Psoas muscle (tissue), 8 donors: ENCODE results near the gene JADE2. TPM values are rescaled to one million over a fixed set of nuclear protein-coding genes. Genes with fewer than 3 reads are reported as not detected.

ENCODE experiments used
- ATAC-seq, 4 donors: fragments of 200-7000 bp; cut with Tn5 transposase; one replicate each; pipeline ENCODE4 v1.9.1; 2020; ENCODE audit warnings: moderate library complexity in 3 of 4, mild to moderate bottlenecking in 2 of 4
- DNase-seq, 2 donors: peaks; one replicate each; pipeline ENCODE4 v3.0.0-alpha.2; 2020
- H3K27ac ChIP-seq: fragments of 200-600 bp; one replicate; pipeline ENCODE4 v1.8.0; 2022
- H3K27me3 ChIP-seq, 3 donors: fragments of 200-600 bp in 1 of 3; one replicate each; pipeline versions ENCODE4 v1.6.1 to v1.8.0; 2013 to 2022; ENCODE audit warnings: low read length in 2 of 3, mild to moderate bottlenecking in 2 of 3, moderate library complexity in 1 of 3; ENCODE audit not compliant: insufficient read depth in 3 of 3
- H3K36me3 ChIP-seq, 2 donors: fragments of 200-600 bp in 1 of 2; one replicate each; pipeline versions ENCODE4 v1.6.1 to v1.8.0; 2013 to 2022; ENCODE audit warnings: low read depth in 1 of 2, mild to moderate bottlenecking in 1 of 2, moderate library complexity in 1 of 2; ENCODE audit not compliant: insufficient read depth in 1 of 2
- H3K4me1 ChIP-seq: fragments of 200-600 bp; one replicate; pipeline ENCODE4 v1.8.0; 2022
- H3K4me3 ChIP-seq: fragments of 200-600 bp; one replicate; pipeline ENCODE4 v1.8.0; 2022; ENCODE audit warnings: mild to moderate bottlenecking
- H3K9me3 ChIP-seq: fragments of 200-600 bp; one replicate; pipeline ENCODE4 v1.8.0; 2022
- WGBS, 3 donors: extraction: QIAGEN DNeasy Blood & Tissue Kit; methylation state at CpG; one replicate each; pipeline versions ENCODE4 v1.1.6 to v1.1.7; 2013; 5-methylcytosine and 5-hydroxymethylcytosine counted together
- intact Hi-C, 2 donors: fragments of 100-400 bp; cut with DNase I; formaldehyde crosslinking; loops; one replicate each; pipeline versions ENCODE4 v1.11.0 to v1.14.2; 2022
- polyA plus RNA-seq, 3 donors: library from polyadenylated mRNA; stranded (reverse); fragments of 200-250 nt; gene quantifications; one replicate each; pipeline ENCODE4 v1.2.3, GENCODE V29; 2013
- total RNA-seq, 4 donors: library from RNA; stranded (reverse); fragmentation: NEBNext Ultra II Directional in 2 of 4; extraction: Animal tissue kit (Norgen Biotek cat#: 25700) in 2 of 4; gene quantifications; one replicate each; pipeline versions ENCODE4 v1.2.1 to v1.2.4, GENCODE V29; 2021 to 2023
- TF ChIP-seq, protein P1 (sequence below): fragments of 200-600 bp; IDR thresholded peaks from one replicate; pipeline ENCODE4 v1.8.0; 2022; ENCODE audit warnings: antibody characterized with exemption
- donor health status: healthy with polysubstance abuse.
- donor health status: DM: no; HTN: no; CAD: no; lungs with moderate emphysema.
- donor health status: Bipolar disorder and iron deficiency.
- donor health status: healthy.
- donor health status: DM: yes; HTN: yes; CAD: no.
- donor health status: DM: no; HTN: no; CAD: no.
- donor health status: DM: no; HTN: no; CAD: no.
- donor health status: DM: yes; HTN: yes; CAD: no.

JADE2 gene
- total and polyA plus RNA-seq, 7 donors = 5.0 to 15.1 (median 10.1) TPM

DNA sequence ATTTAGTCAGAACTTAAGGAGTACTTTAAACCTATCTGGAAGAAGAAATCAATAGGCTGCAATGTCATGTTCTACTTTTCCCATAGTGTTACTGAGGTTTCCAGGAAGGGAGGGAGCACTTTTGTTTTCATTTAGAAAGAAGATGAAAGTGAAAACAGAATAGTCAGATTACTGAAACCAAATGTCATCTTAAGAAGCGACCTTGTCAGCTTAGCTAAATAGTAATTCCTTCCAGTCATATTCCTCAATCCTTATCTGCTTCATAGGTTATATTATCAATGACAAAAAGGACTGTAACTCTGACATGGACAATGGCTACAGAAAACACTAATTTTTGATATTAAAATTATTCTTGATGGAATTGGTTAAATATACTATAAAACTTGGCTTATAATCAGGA, 79.4 kb downstream of the JADE2 start:
- WGBS, 3 donors = 88 to 94% (median 92%) methylated on average over 1 of the region's 1 CpG
- TF ChIP-seq, protein P1, sequence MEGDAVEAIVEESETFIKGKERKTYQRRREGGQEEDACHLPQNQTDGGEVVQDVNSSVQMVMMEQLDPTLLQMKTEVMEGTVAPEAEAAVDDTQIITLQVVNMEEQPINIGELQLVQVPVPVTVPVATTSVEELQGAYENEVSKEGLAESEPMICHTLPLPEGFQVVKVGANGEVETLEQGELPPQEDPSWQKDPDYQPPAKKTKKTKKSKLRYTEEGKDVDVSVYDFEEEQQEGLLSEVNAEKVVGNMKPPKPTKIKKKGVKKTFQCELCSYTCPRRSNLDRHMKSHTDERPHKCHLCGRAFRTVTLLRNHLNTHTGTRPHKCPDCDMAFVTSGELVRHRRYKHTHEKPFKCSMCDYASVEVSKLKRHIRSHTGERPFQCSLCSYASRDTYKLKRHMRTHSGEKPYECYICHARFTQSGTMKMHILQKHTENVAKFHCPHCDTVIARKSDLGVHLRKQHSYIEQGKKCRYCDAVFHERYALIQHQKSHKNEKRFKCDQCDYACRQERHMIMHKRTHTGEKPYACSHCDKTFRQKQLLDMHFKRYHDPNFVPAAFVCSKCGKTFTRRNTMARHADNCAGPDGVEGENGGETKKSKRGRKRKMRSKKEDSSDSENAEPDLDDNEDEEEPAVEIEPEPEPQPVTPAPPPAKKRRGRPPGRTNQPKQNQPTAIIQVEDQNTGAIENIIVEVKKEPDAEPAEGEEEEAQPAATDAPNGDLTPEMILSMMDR = no peak
- H3K27ac ChIP-seq = peak overlapping the region; percentile 26

GRCh38 chr5:134606726-134607125, 81.3 kb downstream of the JADE2 start:
- 81 to 84% (median 81%) methylated on average over 5 of the region's 5 CpGs for WGBS, 3 donors
- Histone ChIP-seq H3K4me1 (peaks cover 42% of the 10 kb centered on the region), H3K27me3 (no peaks in the 10 kb centered on the region), H3K9me3 (no peaks in the 10 kb centered on the region), H3K27ac (no peak overlapping the region), H3K4me3 (no peak overlapping the region), H3K36me3 (peaks cover 9 to 91% of the 10 kb centered on the region in 2 donors)
- ATAC-seq = no peak
- intact Hi-C loops = no loop called here
- DNase-seq = no peak
- TF ChIP-seq, protein P1 = no peak

More for the DNA sequence above, 79.4 kb downstream of the JADE2 start:
- Histone ChIP-seq H3K27me3 (no peaks in the 10 kb centered on the region), H3K4me1 (peaks cover 47% of the 10 kb centered on the region), H3K36me3 (peaks cover 9 to 73% of the 10 kb centered on the region in 2 donors), H3K4me3 (no peak overlapping the region), H3K9me3 (no peaks in the 10 kb centered on the region)
- intact Hi-C loops = no loop called here
- ATAC-seq = no peak
- no peak for DNase-seq

DNA sequence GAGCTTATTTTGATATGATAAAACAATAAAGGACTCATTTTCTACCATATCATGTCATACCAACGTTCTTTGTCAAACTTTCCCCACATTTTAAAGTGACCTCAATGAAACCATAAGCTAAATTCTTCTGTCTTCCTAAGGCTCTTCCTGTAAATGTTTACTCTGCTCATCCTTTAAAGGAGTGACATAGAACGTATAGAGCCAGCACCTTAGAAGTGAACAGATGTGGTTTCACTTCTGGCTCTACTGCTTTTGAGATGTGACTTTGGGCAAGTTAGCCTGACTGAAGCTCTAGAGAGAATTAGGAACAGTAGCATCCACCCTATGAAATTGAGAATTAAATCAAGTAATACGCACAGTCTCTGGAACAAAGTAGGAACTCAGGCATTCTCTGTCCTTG, 83.1 kb downstream of the JADE2 start:
- DNase-seq (no peak), ATAC-seq (no peak)
- Histone ChIP-seq H3K9me3 (no peaks in the 10 kb centered on the region), H3K27ac (peak overlapping the region; percentile 74), H3K4me3 (no peak overlapping the region), H3K4me1 (peaks cover 24% of the 10 kb centered on the region), H3K36me3 (peaks cover 7 to 97% of the 10 kb centered on the region in 2 donors), H3K27me3 (no peaks in the 10 kb centered on the region)
- TF ChIP-seq, protein P1 = no peak
- intact Hi-C loops = no loop called here
- WGBS, 3 donors = 77 to 80% (median 80%) methylated on average over 3 of the region's 3 CpGs

- H3K9me3 ChIP-seq = no peaks in the 10 kb centered on the region
- peaks cover 23% of the 10 kb centered on the region for H3K4me1 ChIP-seq
- peaks cover 5 to 97% of the 10 kb centered on the region in 2 donors for H3K36me3 ChIP-seq
- DNase-seq (no peak), ATAC-seq (peak; percentile 67 to 80 (median 70))
- H3K27ac ChIP-seq = peak overlapping the region; percentile 74
- no peaks in the 10 kb centered on the region for H3K27me3 ChIP-seq
- intact Hi-C loops = no loop called here
- 33 to 48% (median 42%) methylated on average over 3 of the region's 3 CpGs for WGBS, 3 donors
- TF ChIP-seq, protein P1 = no peak
- H3K4me3 ChIP-seq = no peak overlapping the region
These were observed 83.9 kb downstream of the JADE2 start for GRCh38 chr5:134609232-134609851.

- ATAC-seq (peak in 2 of 4 donors; percentile 23 to 25), DNase-seq (no peak)
- Histone ChIP-seq H3K4me3 (no peak overlapping the region), H3K27ac (peak overlapping the region; percentile 74), H3K9me3 (no peaks in the 10 kb centered on the region), H3K27me3 (no peaks in the 10 kb centered on the region), H3K36me3 (peaks cover 4 to 94% of the 10 kb centered on the region in 2 donors), H3K4me1 (peaks cover 23% of the 10 kb centered on the region)
- intact Hi-C loops = no loop called here
- TF ChIP-seq, protein P1 = no peak
These were observed 85.3 kb downstream of the JADE2 start for GRCh38 chr5:134610725-134611124.
